Subcutaneous abdominal adipose tissue (tissue), 5 donors: Measurements from ENCODE around the gene TMPRSS4.

Experiments
- H3K27ac ChIP-seq: one replicate; pipeline ENCODE4 v1.7.0; 2013; ENCODE audit warnings: low read depth, mild to moderate bottlenecking, inconsistent platforms, low read length, moderate library complexity
- H3K27me3 ChIP-seq, 5 donors: one replicate each; pipeline ENCODE4 v1.7.0; 2013; ENCODE audit warnings: low read length in 5 of 5, inconsistent platforms in 1 of 5; ENCODE audit not compliant: control insufficient read depth in 5 of 5, insufficient read depth in 4 of 5
- H3K36me3 ChIP-seq, 5 donors: one replicate each; pipeline ENCODE4 v1.7.0; 2013; ENCODE audit warnings: low read length in 5 of 5; ENCODE audit not compliant: control insufficient read depth in 5 of 5, insufficient read depth in 5 of 5
- H3K4me1 ChIP-seq, 5 donors: one replicate each; pipeline ENCODE4 v1.7.0; 2013; ENCODE audit warnings: low read length in 5 of 5, mild to moderate bottlenecking in 3 of 5, moderate library complexity in 1 of 5; ENCODE audit not compliant: control insufficient read depth in 5 of 5, insufficient read depth in 5 of 5
- H3K4me3 ChIP-seq, 5 donors: one replicate each; pipeline ENCODE4 v1.7.0; 2013; ENCODE audit warnings: low read length in 5 of 5, low read depth in 1 of 5
- H3K9ac ChIP-seq, 5 donors: one replicate each; pipeline ENCODE4 v1.7.0; 2013; ENCODE audit warnings: low read length in 5 of 5, mild to moderate bottlenecking in 4 of 5, moderate library complexity in 3 of 5
- H3K9me3 ChIP-seq, 5 donors: one replicate each; pipeline ENCODE4 v1.7.0; 2013; ENCODE audit warnings: low read length in 5 of 5; ENCODE audit not compliant: control insufficient read depth in 5 of 5
- donor health status: healthy.
- donor health status: healthy.
- donor health status: healthy.
- donor health status: healthy.
- donor health status: healthy.

The TMPRSS4 gene

GRCh38 chr11:118162846-118163245 is 86.0 kb downstream of the TMPRSS4 start:
- Histone ChIP-seq H3K9me3 (no peaks in the 10 kb centered on the region), H3K27me3 (peaks cover 0 to 22% (median 12%) of the 10 kb centered on the region in 5 donors), H3K36me3 (no peaks in the 10 kb centered on the region), H3K27ac (no peak overlapping the region), H3K4me3 (no peak overlapping the region), H3K4me1 (no peaks in the 10 kb centered on the region), H3K9ac (no peak overlapping the region)

DNA sequence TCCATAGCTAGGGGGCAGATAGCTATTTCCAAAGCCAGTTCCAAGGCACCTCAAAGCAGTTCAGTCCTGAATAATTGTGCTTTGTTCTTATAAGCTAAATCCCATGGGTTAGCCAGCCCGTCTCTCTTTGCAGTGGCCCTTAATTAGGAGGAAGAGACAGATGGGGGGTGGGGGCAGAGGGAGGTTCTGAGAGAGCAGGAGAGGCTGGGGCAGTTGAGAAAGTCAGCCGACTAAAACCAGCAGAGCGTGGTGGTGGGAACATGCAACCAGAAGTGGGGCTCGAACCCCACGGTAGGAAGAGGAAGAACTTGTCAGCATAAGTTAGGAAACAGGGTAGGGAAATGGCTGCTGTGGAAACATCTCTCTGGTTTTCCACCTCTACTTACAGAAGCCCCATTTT is 86.6 kb downstream of the TMPRSS4 start:
- H3K36me3 ChIP-seq: no peaks in the 10 kb centered on the region
- no peak overlapping the region for H3K27ac ChIP-seq
- H3K9me3 ChIP-seq: no peaks in the 10 kb centered on the region
- no peak overlapping the region for H3K4me3 ChIP-seq
- H3K27me3 ChIP-seq: peaks cover 0 to 20% (median 12%) of the 10 kb centered on the region in 5 donors
- no peaks in the 10 kb centered on the region for H3K4me1 ChIP-seq
- no peak overlapping the region for H3K9ac ChIP-seq

DNA sequence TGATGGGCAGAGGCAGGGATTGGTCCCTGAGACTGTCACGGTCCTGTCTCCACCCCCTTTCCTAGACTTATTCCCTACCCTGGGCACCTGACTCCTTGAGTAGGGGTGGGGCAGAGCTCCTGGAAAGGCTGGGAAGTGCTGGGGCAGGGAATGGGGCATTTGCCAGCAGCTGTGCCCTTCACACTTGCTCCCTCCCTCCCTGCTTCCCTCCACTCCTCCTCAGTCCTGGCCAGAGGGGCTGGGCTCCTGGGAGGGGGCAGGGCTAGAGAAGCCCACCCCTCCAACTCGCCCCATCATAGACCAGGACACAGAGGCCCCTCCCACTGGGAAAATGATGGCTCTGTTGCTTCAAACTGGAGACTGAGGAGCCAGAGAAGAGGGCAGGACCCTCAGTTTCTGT is 88.0 kb downstream of the TMPRSS4 start:
- H3K4me1 ChIP-seq: peaks cover 0 to 4% (median 0%) of the 10 kb centered on the region in 5 donors
- H3K4me3 ChIP-seq: no peak overlapping the region
- H3K36me3 ChIP-seq: no peaks in the 10 kb centered on the region
- peaks cover 0 to 20% (median 11%) of the 10 kb centered on the region in 5 donors for H3K27me3 ChIP-seq
- H3K9me3 ChIP-seq: no peaks in the 10 kb centered on the region
- H3K27ac ChIP-seq: no peak overlapping the region
- no peak overlapping the region for H3K9ac ChIP-seq

- no peaks in the 10 kb centered on the region for H3K36me3 ChIP-seq
- H3K9ac ChIP-seq: no peak overlapping the region
- peaks cover 0 to 10% (median 4%) of the 10 kb centered on the region in 5 donors for H3K4me1 ChIP-seq
- peaks cover 0 to 18% (median 12%) of the 10 kb centered on the region in 5 donors for H3K27me3 ChIP-seq
- no peaks in the 10 kb centered on the region for H3K9me3 ChIP-seq
- no peak overlapping the region for H3K4me3 ChIP-seq
- no peak overlapping the region for H3K27ac ChIP-seq
Observed at GRCh38 chr11:118166641-118167040, 89.8 kb downstream of the TMPRSS4 start.

- H3K36me3 ChIP-seq: no peaks in the 10 kb centered on the region
- H3K4me3 ChIP-seq: no peak overlapping the region
- H3K27ac ChIP-seq: no peak overlapping the region
- H3K9me3 ChIP-seq: no peaks in the 10 kb centered on the region
- H3K4me1 ChIP-seq: peaks cover 0 to 10% (median 6%) of the 10 kb centered on the region in 5 donors
- H3K9ac ChIP-seq: no peak overlapping the region
- H3K27me3 ChIP-seq: peaks cover 0 to 18% (median 12%) of the 10 kb centered on the region in 5 donors
Observed at GRCh38 chr11:118167253-118167652, 90.4 kb downstream of the TMPRSS4 start.

- Histone ChIP-seq H3K27me3 (peaks cover 0 to 15% (median 12%) of the 10 kb centered on the region in 5 donors), H3K36me3 (no peaks in the 10 kb centered on the region), H3K9ac (no peak overlapping the region), H3K4me3 (no peak overlapping the region), H3K27ac (no peak overlapping the region), H3K4me1 (peaks cover 0 to 10% (median 6%) of the 10 kb centered on the region in 5 donors), H3K9me3 (no peaks in the 10 kb centered on the region)
Observed at GRCh38 chr11:118167906-118168305, 91.0 kb downstream of the TMPRSS4 start.

GRCh38 chr11:118168316-118168715 is 91.4 kb downstream of the TMPRSS4 start:
- peaks cover 0 to 13% (median 12%) of the 10 kb centered on the region in 5 donors for H3K27me3 ChIP-seq
- H3K9ac ChIP-seq: no peak overlapping the region
- H3K9me3 ChIP-seq: no peaks in the 10 kb centered on the region
- no peaks in the 10 kb centered on the region for H3K36me3 ChIP-seq
- H3K4me3 ChIP-seq: no peak overlapping the region
- peaks cover 0 to 10% (median 6%) of the 10 kb centered on the region in 5 donors for H3K4me1 ChIP-seq
- no peak overlapping the region for H3K27ac ChIP-seq

DNA sequence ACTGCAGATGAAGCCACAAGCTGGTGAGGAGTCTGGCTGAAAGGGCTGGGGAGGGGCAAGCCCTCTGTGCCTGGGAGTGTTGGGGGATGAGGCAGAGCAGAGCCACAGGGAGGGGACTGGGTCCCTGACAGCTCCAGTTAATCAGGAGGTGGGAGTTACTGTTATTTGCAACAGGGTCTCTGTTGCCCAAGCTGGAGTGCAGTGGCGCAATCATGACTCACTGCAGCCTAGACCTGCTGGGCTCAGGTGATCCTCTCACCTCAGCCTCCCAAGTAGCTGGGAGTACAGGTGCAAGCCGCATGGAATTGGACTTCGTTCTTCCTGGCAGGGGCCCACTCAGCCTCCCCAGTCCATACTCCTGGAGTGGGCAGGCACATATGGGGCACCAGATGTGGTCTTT is 91.9 kb downstream of the TMPRSS4 start:
- Histone ChIP-seq H3K36me3 (no peaks in the 10 kb centered on the region), H3K27me3 (peaks cover 0 to 13% (median 12%) of the 10 kb centered on the region in 5 donors), H3K9me3 (no peaks in the 10 kb centered on the region), H3K9ac (no peak overlapping the region), H3K4me3 (no peak overlapping the region), H3K27ac (no peak overlapping the region), H3K4me1 (peaks cover 0 to 10% (median 6%) of the 10 kb centered on the region in 5 donors)

DNA sequence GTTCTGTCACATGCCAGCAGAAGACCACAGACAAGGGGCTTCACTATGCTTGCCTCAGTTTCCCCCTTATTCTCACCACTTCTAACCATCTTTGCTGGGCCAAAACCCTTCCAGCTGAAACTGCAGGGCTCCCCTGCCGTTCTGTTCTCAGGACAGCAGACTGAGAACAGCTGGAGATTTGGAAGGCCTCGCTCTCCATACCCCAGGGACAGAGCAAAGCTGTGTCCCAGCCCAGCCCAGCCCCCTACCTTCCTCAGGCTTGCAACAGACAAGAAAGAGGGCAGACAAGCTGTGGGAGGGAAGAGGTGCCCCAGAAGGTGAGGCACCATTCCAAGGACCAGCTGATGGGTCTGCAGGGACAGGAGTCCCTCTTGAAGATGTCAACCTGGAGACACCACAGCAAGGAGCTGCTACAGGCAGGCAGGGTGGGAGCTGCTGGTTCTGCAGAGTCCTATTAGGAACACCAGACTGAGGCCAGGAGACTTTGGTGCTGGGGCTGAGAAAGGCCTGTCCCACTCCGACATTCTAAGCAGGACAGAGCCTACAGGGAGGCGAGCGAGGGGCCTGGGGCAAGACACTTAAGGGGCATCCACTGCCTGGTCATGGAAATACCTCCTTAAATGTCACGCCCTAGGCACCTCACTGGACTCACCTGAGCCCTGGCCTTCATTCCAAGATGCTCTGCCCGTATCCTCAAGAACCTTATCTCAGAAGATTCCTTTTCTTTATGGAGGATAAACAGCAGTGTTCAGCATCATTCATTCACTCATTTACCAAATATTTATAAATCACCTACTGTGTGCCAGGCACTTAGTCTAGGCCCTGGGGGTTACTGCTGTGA is 92.6 kb downstream of the TMPRSS4 start:
- Histone ChIP-seq H3K27ac (no peak overlapping the region), H3K4me3 (no peak overlapping the region), H3K27me3 (peaks cover 0 to 17% (median 13%) of the 10 kb centered on the region in 5 donors), H3K4me1 (peaks cover 0 to 10% (median 6%) of the 10 kb centered on the region in 5 donors), H3K9ac (no peak overlapping the region), H3K9me3 (no peaks in the 10 kb centered on the region), H3K36me3 (no peaks in the 10 kb centered on the region)

DNA sequence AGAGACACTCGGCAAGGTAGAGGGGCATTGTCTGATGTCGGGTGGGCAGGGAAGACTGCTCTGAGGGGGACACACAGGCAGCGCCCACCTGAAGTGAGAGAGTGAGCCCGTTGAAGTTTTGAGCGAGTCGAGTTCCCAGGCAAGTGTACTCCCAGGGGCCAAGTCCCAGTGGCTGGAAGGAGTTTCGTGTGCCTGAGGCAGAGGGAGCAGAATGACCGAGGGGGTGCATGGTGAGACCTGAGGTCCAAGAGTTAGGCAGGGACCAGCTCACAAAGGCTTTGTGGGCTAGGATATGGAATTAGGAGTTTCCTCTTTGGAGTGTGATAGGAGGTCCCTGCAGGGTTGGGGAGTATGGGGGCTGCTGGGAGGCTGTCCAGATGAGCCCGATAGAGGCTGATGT is 93.4 kb downstream of the TMPRSS4 start:
- H3K9me3 ChIP-seq: no peaks in the 10 kb centered on the region
- H3K9ac ChIP-seq: no peak overlapping the region
- no peak overlapping the region for H3K4me3 ChIP-seq
- H3K27ac ChIP-seq: no peak overlapping the region
- peaks cover 2 to 17% (median 13%) of the 10 kb centered on the region in 5 donors for H3K27me3 ChIP-seq
- peaks cover 0 to 12% (median 6%) of the 10 kb centered on the region in 5 donors for H3K4me1 ChIP-seq
- H3K36me3 ChIP-seq: no peaks in the 10 kb centered on the region
